ENCODE results near the gene RSPO3. TPM values are rescaled to one million over a fixed set of nuclear protein-coding genes. Genes with fewer than 3 reads are reported as not detected.

Gene RSPO3
- total and polyA plus RNA-seq, 2 experiments from 2014 or later, result 4.8 to 11.2 TPM

GRCh38 chr6:127124680-127125079, 6.2 kb downstream of the RSPO3 start:
- no peaks in the 10 kb centered on the region for H3K9me2 ChIP-seq (replicated peaks; ENCODE audit: insufficient read depth)
- no peak overlapping the region for H3K4me2 ChIP-seq
- no peaks in the 10 kb centered on the region for H3K9me3 ChIP-seq (ENCODE audit: low read depth)
- no peak overlapping the region for H3K4me3 ChIP-seq
- peaks cover 20% of the 10 kb centered on the region for H3K4me1 ChIP-seq (ENCODE audit: insufficient read depth)
- DNase-seq (ENCODE audit: low spot score), result no peak
- no peak overlapping the region for H3K27ac ChIP-seq
- TF ChIP-seq EZH2phosphoT487 (IDR thresholded peaks at IDR 0.05; ENCODE audit: low read depth, severe bottlenecking, unreplicated experiment) (no peak), CTCF (IDR thresholded peaks at IDR 0.05; ENCODE audit: poor library complexity) (no peak), EZH2 (IDR thresholded peaks at IDR 0.05; ENCODE audit: borderline replicate concordance) (no peak)
- peaks cover 21% of the 10 kb centered on the region for H3K27me3 ChIP-seq
- H3K79me2 ChIP-seq, result no peaks in the 10 kb centered on the region
- H4K20me1 ChIP-seq (ENCODE audit: insufficient read depth, poor library complexity, severe bottlenecking), result no peaks in the 10 kb centered on the region
- no peak overlapping the region for H2AFZ ChIP-seq
- no peaks in the 10 kb centered on the region for H3K36me3 ChIP-seq (replicated peaks; ENCODE audit: insufficient read depth, low read depth)

GRCh38 chr6:127128066-127128465, 9.6 kb downstream of the RSPO3 start:
- H3K27me3 ChIP-seq, result no peaks in the 10 kb centered on the region
- TF ChIP-seq EZH2phosphoT487 (IDR thresholded peaks at IDR 0.05; ENCODE audit: low read depth, severe bottlenecking, unreplicated experiment) (no peak), EZH2 (IDR thresholded peaks at IDR 0.05; ENCODE audit: borderline replicate concordance) (no peak), CTCF (IDR thresholded peaks at IDR 0.05; ENCODE audit: poor library complexity) (no peak)
- WGBS (ENCODE audit: low lambda C conversion rate, missing lambda C conversion rate), result 44% methylated on average over 1 of the region's 1 CpG
- H3K36me3 ChIP-seq (replicated peaks; ENCODE audit: insufficient read depth, low read depth), result no peaks in the 10 kb centered on the region
- H3K4me3 ChIP-seq, result no peak overlapping the region
- peak overlapping the region; percentile 13 for H3K27ac ChIP-seq
- no peaks in the 10 kb centered on the region for H4K20me1 ChIP-seq (ENCODE audit: insufficient read depth, poor library complexity, severe bottlenecking)
- peak overlapping the region; percentile 7 for H3K4me2 ChIP-seq
- no peaks in the 10 kb centered on the region for H3K9me2 ChIP-seq (replicated peaks; ENCODE audit: insufficient read depth)
- H3K79me2 ChIP-seq, result no peaks in the 10 kb centered on the region
- no peak for DNase-seq (ENCODE audit: low spot score)
- H3K9me3 ChIP-seq (ENCODE audit: low read depth), result no peaks in the 10 kb centered on the region
- H2AFZ ChIP-seq, result no peak overlapping the region
- H3K4me1 ChIP-seq (ENCODE audit: insufficient read depth), result peaks cover 24% of the 10 kb centered on the region

- no peaks in the 10 kb centered on the region for H3K9me2 ChIP-seq (replicated peaks; ENCODE audit: insufficient read depth)
- H3K27ac ChIP-seq, result no peak overlapping the region
- no peaks in the 10 kb centered on the region for H3K9me3 ChIP-seq (ENCODE audit: low read depth)
- no peaks in the 10 kb centered on the region for H3K27me3 ChIP-seq
- H4K20me1 ChIP-seq (ENCODE audit: insufficient read depth, poor library complexity, severe bottlenecking), result no peaks in the 10 kb centered on the region
- H3K36me3 ChIP-seq (replicated peaks; ENCODE audit: insufficient read depth, low read depth), result no peaks in the 10 kb centered on the region
- WGBS (ENCODE audit: low lambda C conversion rate, missing lambda C conversion rate), result 51% methylated on average over 4 of the region's 4 CpGs
- no peaks in the 10 kb centered on the region for H3K79me2 ChIP-seq
- TF ChIP-seq EZH2phosphoT487 (IDR thresholded peaks at IDR 0.05; ENCODE audit: low read depth, severe bottlenecking, unreplicated experiment) (no peak), CTCF (IDR thresholded peaks at IDR 0.05; ENCODE audit: poor library complexity) (no peak), EZH2 (IDR thresholded peaks at IDR 0.05; ENCODE audit: borderline replicate concordance) (no peak)
- DNase-seq (ENCODE audit: low spot score), result no peak
- H3K4me3 ChIP-seq, result no peak overlapping the region
- no peak overlapping the region for H2AFZ ChIP-seq
- H3K4me2 ChIP-seq, result no peak overlapping the region
- peaks cover 24% of the 10 kb centered on the region for H3K4me1 ChIP-seq (ENCODE audit: insufficient read depth)
These were observed 10.8 kb downstream of the RSPO3 start for GRCh38 chr6:127129251-127129650.

GRCh38 chr6:127131275-127131674, 12.8 kb downstream of the RSPO3 start:
- DNase-seq (ENCODE audit: low spot score), result no peak
- H3K36me3 ChIP-seq (replicated peaks; ENCODE audit: insufficient read depth, low read depth), result no peaks in the 10 kb centered on the region
- no peak overlapping the region for H3K27ac ChIP-seq
- whole genome bisulfite sequencing (ENCODE audit: low lambda C conversion rate, missing lambda C conversion rate), result 64% methylated on average over 3 of the region's 3 CpGs
- no peaks in the 10 kb centered on the region for H3K9me3 ChIP-seq (ENCODE audit: low read depth)
- H3K4me1 ChIP-seq (ENCODE audit: insufficient read depth), result peaks cover 24% of the 10 kb centered on the region
- TF ChIP-seq CTCF (IDR thresholded peaks at IDR 0.05; ENCODE audit: poor library complexity), result no peak
- no peak for TF ChIP-seq EZH2 (IDR thresholded peaks at IDR 0.05; ENCODE audit: borderline replicate concordance)
- no peak overlapping the region for H2AFZ ChIP-seq
- no peaks in the 10 kb centered on the region for H3K79me2 ChIP-seq
- no peaks in the 10 kb centered on the region for H3K27me3 ChIP-seq
- H3K4me3 ChIP-seq, result no peak overlapping the region
- H3K9me2 ChIP-seq (replicated peaks; ENCODE audit: insufficient read depth), result no peaks in the 10 kb centered on the region
- no peaks in the 10 kb centered on the region for H4K20me1 ChIP-seq (ENCODE audit: insufficient read depth, poor library complexity, severe bottlenecking)
- H3K4me2 ChIP-seq, result no peak overlapping the region

All from hepatocyte (in vitro differentiated cells).